VCaP (cell line): Measurements from ENCODE around the gene DCUN1D2.

Experiments used
- H3K27ac ChIP-seq: fragments of 450-650 bp; 2 replicates; pipeline ENCODE4 v1.5.1; 2017
- TF ChIP-seq, protein P1 (sequence below): fragments of 450-650 bp; conservative IDR thresholded peaks from 2 replicates; pipeline ENCODE4 v1.5.1; 2017; ENCODE audit warnings: mild to moderate bottlenecking, moderate library complexity

Gene DCUN1D2

DNA sequence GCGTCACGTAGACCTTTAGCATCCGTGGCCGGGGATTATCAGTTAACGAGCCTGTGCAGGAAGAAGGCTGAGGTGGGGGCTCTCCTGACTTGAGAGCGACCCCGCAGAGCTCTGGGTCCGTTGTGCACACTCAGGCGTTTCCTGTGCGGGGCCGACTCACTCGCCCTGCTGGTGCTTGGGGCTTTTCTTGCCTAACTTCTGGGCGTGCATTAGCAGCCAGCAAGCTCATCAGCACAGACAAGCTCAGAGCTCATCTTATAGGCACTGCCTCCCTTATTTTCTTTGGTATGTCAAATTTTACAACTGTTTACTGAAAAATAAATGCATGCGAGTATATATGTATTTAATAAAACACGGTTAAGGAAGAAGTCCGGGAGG is 60.9 kb downstream of the DCUN1D2 start:
- TF ChIP-seq, protein P1, sequence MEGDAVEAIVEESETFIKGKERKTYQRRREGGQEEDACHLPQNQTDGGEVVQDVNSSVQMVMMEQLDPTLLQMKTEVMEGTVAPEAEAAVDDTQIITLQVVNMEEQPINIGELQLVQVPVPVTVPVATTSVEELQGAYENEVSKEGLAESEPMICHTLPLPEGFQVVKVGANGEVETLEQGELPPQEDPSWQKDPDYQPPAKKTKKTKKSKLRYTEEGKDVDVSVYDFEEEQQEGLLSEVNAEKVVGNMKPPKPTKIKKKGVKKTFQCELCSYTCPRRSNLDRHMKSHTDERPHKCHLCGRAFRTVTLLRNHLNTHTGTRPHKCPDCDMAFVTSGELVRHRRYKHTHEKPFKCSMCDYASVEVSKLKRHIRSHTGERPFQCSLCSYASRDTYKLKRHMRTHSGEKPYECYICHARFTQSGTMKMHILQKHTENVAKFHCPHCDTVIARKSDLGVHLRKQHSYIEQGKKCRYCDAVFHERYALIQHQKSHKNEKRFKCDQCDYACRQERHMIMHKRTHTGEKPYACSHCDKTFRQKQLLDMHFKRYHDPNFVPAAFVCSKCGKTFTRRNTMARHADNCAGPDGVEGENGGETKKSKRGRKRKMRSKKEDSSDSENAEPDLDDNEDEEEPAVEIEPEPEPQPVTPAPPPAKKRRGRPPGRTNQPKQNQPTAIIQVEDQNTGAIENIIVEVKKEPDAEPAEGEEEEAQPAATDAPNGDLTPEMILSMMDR = no peak
- no peak overlapping the region for H3K27ac ChIP-seq

- no peak overlapping the region for H3K27ac ChIP-seq
- TF ChIP-seq, protein P1 = no peak
Observed at GRCh38 chr13:113428871-113429607, 61.5 kb downstream of the DCUN1D2 start.

DNA sequence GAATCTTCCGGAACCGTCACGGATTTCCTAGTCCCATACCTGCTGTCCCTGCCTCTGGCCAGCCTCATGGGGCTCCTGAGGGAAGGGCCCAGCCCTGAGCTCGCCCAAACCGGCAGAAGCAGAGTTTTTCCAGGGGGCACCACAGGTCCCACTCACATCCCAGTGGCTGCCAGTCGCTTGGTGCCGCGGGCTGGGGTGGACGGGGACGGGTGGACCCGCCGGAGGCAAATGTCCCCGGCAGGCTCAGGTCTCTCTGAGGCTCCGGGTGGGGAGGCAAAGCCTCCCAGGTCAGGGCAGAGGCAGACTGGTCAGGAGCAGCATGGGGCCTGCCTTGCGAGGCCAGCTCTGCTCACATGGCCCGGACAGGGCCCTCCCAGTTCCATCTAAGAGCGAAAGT is 62.0 kb downstream of the DCUN1D2 start:
- TF ChIP-seq, protein P1 = no peak
- no peak overlapping the region for H3K27ac ChIP-seq

GRCh38 chr13:113427562-113428468 is 62.7 kb downstream of the DCUN1D2 start:
- no peak overlapping the region for H3K27ac ChIP-seq
- TF ChIP-seq, protein P1 = no peak

DNA sequence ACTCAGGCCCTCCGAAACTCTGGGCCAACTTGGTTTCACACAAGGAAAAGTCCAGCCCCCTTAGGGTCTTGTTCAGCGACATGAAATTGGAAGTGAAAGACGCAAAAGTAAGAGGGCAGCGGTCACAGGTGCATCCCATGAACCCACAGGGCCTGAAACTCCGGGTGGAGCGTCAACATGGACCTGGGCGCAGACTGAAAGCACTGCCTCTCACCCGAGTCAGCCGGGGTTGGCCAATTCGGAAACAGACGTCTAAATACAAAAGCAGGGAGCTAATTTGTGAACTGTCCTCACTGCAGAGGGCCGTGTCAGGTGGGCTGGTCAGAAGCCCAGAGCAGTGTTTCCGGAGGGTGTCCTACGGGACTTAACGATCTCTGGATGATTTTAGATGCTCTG is 63.9 kb downstream of the DCUN1D2 start:
- no peak overlapping the region for H3K27ac ChIP-seq

DNA sequence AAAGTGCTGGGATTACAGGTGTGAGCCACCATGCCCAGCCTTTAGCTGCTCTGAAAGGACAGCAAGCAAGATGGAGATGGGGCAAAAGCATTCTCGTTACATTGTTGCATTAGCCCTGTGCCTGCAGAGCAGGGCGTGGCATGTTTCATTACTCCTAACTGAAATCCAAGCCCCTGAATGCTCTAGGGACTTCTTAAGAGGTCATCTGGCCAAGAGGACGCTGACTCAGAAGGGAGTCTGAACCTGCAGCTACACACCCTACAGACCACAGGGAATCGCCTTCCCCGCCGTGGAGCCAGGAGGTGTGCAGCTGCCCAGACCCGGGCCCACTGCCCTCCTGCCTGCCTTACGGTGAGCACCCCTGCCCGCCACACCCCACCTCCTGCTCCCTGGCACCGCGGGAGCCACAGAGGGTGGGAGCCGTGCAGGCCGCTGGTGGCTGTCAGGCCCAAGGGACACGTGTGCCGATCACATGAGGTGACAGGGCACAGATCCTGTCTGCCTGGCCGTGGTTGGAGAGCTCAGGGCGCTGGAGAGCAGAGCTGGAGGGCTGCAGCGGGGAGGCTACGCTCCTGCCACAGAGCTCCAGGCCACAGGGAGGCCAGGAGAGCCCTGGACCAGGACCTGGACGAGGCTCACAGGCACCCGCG is 64.4 kb downstream of the DCUN1D2 start:
- TF ChIP-seq, protein P1 = no peak
- no peak overlapping the region for H3K27ac ChIP-seq

More for the DNA sequence above, 63.9 kb downstream of the DCUN1D2 start:
- TF ChIP-seq, protein P1 = no peak
